GM12878 (cell line): ENCODE results near the gene PRSS27. TPM values are rescaled to one million over a fixed set of nuclear protein-coding genes. Genes with fewer than 3 reads are reported as not detected.

ENCODE experiments used
- ASH2L ChIP-seq: fragments of 300-600, 200-600 bp; sonication (generic); IDR thresholded peaks from 2 replicates; pipeline ENCODE4 v1.6.1; 2017; ENCODE audit warnings: low read depth, mild to moderate bottlenecking, borderline replicate concordance
- BHLHE40 ChIP-seq, 2 experiments: fragments of 450-650 bp in 1 of 2; IDR thresholded peaks; 2 replicates each; pipeline ENCODE4 v1.6.1; 2011 to 2017; ENCODE audit warnings: low read depth in 2 of 2, borderline replicate concordance in 1 of 2, improper control_type of control experiment in 1 of 2, low read length in 1 of 2, mild to moderate bottlenecking in 1 of 2
- CREB1 ChIP-seq: IDR thresholded peaks from 2 replicates; pipeline ENCODE4 v1.6.1; 2012; ENCODE audit warnings: low read depth, mild to moderate bottlenecking, inconsistent platforms
- CTCF ChIP-seq, 3 experiments: IDR thresholded peaks in 2 of 3; conservative IDR thresholded peaks in 1 of 3; 2 replicates each; pipeline ENCODE4 v1.5.1; 2011; ENCODE audit warnings: low read depth in 3 of 3, low read length in 3 of 3, mild to moderate bottlenecking in 3 of 3, control low read depth in 2 of 3, moderate library complexity in 2 of 3, inconsistent platforms in 1 of 3, mixed read lengths in 1 of 3; ENCODE audit not compliant: control insufficient read depth in 2 of 3, insufficient read depth in 1 of 3; ENCODE audit errors: extremely low read depth in 1 of 3
- EZH2 ChIP-seq: IDR thresholded peaks from 2 replicates; pipeline ENCODE4 v1.6.1; 2012; ENCODE audit warnings: low read depth, mild to moderate bottlenecking, control low read depth, inconsistent platforms, low read length, borderline replicate concordance; ENCODE audit not compliant: control insufficient read depth
- IRF5 ChIP-seq: fragments of 450-650 bp; IDR thresholded peaks from 2 replicates; pipeline ENCODE4 v1.6.1; 2017; ENCODE audit warnings: borderline replicate concordance
- MEF2B ChIP-seq: fragments of 450-650 bp; IDR thresholded peaks from 2 replicates; pipeline ENCODE4 v1.6.1; 2018; ENCODE audit warnings: mild to moderate bottlenecking, moderate library complexity; ENCODE audit not compliant: partially characterized antibody, poor library complexity, severe bottlenecking
- MTA3 ChIP-seq: IDR thresholded peaks from 2 replicates; pipeline ENCODE4 v1.6.1; 2012; ENCODE audit warnings: low read length, inconsistent platforms, borderline replicate concordance
- MXI1 ChIP-seq: fragments of 150-350 bp; IDR thresholded peaks from 2 replicates; pipeline ENCODE4 v1.6.1; 2011; ENCODE audit warnings: low read depth, mild to moderate bottlenecking, inconsistent platforms, low read length, improper control_type of control experiment
- NFYB ChIP-seq: IDR thresholded peaks from 2 replicates; pipeline ENCODE4 v1.6.1; 2011; ENCODE audit warnings: low read depth, mild to moderate bottlenecking, low read length, improper control_type of control experiment, moderate library complexity; ENCODE audit not compliant: insufficient read depth
- NR2C2 ChIP-seq: IDR thresholded peaks from 2 replicates; pipeline ENCODE4 v1.6.1; 2011; ENCODE audit warnings: borderline replicate concordance, low read depth; ENCODE audit not compliant: control insufficient read depth, insufficient read length
- POLR2A ChIP-seq: IDR thresholded peaks from 2 replicates; pipeline ENCODE4 v1.6.1; 2011; ENCODE audit warnings: low read depth, mild to moderate bottlenecking, low read length
- POU2F2 ChIP-seq: IDR thresholded peaks from 3 replicates; pipeline ENCODE4 v1.6.1; 2011; ENCODE audit warnings: low read depth, mild to moderate bottlenecking, low read length, borderline replicate concordance
- REST ChIP-seq: IDR thresholded peaks from 2 replicates; pipeline ENCODE4 v1.6.1; 2012; ENCODE audit warnings: mild to moderate bottlenecking, low read depth, low read length
- SMAD1 ChIP-seq: fragments of 450-650 bp; IDR thresholded peaks from 2 replicates; pipeline ENCODE4 v1.6.1; 2018; ENCODE audit warnings: mild to moderate bottlenecking, low read depth; ENCODE audit not compliant: partially characterized antibody
- SREBF2 ChIP-seq: IDR thresholded peaks from 2 replicates; pipeline ENCODE4 v1.6.1; 2012; ENCODE audit warnings: mild to moderate bottlenecking, low read length
- USF2 ChIP-seq: IDR thresholded peaks from 2 replicates; pipeline ENCODE4 v1.6.1; 2011; ENCODE audit warnings: low read depth, low read length, improper control_type of control experiment, borderline replicate concordance
- ZBTB33 ChIP-seq: fragments of 450-650 bp; IDR thresholded peaks from 2 replicates; pipeline ENCODE4 v1.6.1; 2017; ENCODE audit warnings: mild to moderate bottlenecking
- polyA plus RNA-seq, 11 experiments: library from polyadenylated mRNA; depleted of rRNA in 4 of 11; unstranded in 6 of 11; stranded (reverse) in 5 of 11; fragments of >200 nt; fragmentation: Nextera tagmentation in 4 of 11; fragmentation: Illumina TruSeq in 1 of 11; extraction: Ambion mirVana in 4 of 11; extraction: Trizol in 1 of 11; gene quantifications; 1 replicate in 1 of 11; 2 replicates in 10 of 11; pipeline versions ENCODE4 v1.2.1 to v1.2.3, GENCODE V29; 2011 to 2016; ENCODE audit warnings: inconsistent platforms in 2 of 11, missing spikeins in 2 of 11, low read depth in 1 of 11
- total RNA-seq, 4 experiments: library from RNA; depleted of rRNA in 3 of 4; stranded (reverse); fragments of >200 nt in 3 of 4; fragmentation: Illumina TruSeq in 1 of 4; extraction: Trizol in 1 of 4; gene quantifications; 2 replicates each; pipeline versions ENCODE4 v1.2.1 to v1.2.3, GENCODE V29; 2013 to 2021

PRSS27 gene
- total and polyA plus RNA-seq, 10 of the 15 experiments (the other 5 are each of a cell fraction or from before 2014, with no cell fraction given), result 0.18 to 1.8 (median 0.51) TPM; not detected in 2

- TF ChIP-seq REST, result no peak
- TF ChIP-seq NR2C2, result no peak
- no peak for TF ChIP-seq NFYB
- no peak for TF ChIP-seq USF2
- no peak for TF ChIP-seq MTA3
- TF ChIP-seq IRF5, result no peak
- TF ChIP-seq SREBF2, result no peak
- 0 out of 2 replicates have a peak, but pooled peaks have one; percentile 28 for TF ChIP-seq MXI1
- peak; percentile 96 for TF ChIP-seq CREB1
- peak; percentile 73 for TF ChIP-seq POLR2A
- TF ChIP-seq POU2F2, result no peak; the same call in 2 of the 3 replicates
- TF ChIP-seq BHLHE40 (IDR thresholded peaks at IDR 0.05; ENCODE audit: borderline replicate concordance in 1 of 2, low read depth in 2 of 2, low read length in 1 of 2), result peak; percentile 15 to 45; a peak in 1 of 4 replicates
- peak; percentile 28 to 74 (median 58); a peak in 4 of 6 replicates for TF ChIP-seq CTCF (IDR thresholded peaks at IDR 0.05 in 2 of 3, conservative IDR thresholded peaks at IDR 0.05 in 1 of 3; ENCODE audit: control insufficient read depth in 2 of 3, extremely low read depth in 1 of 3, insufficient read depth in 1 of 3, low read depth in 3 of 3, low read length in 3 of 3)
- no peak for TF ChIP-seq ZBTB33
- TF ChIP-seq ASH2L, result no peak
- no peak for TF ChIP-seq EZH2
- no peak for TF ChIP-seq SMAD1
- TF ChIP-seq MEF2B, result no peak
Measured at GRCh38 chr16:2720719-2721633, 952 bp upstream of the PRSS27 start (continued).
